Uterus (tissue), 4 donors: ENCODE measurements around the gene C1orf50. TPM values are rescaled to one million over a fixed set of nuclear protein-coding genes. Genes with fewer than 3 reads are reported as not detected.
A peak's percentile ranks its signal among the peaks of the same experiment; 100 is the strongest.
"Not testable (repeated sequence)": the region's sequence is repeated elsewhere in the genome, so short reads cannot be mapped to it uniquely, and the experiment has no call there.

Experiments used
- DNase-seq, 2 donors: peaks; one replicate each; pipeline ENCODE4 v3.0.0-alpha.2; 2019 to 2020
- H3K27ac ChIP-seq, 2 donors: fragments of 200-600 bp; sonication (generic); 1 replicate in 1 of 2; 2 replicates in 1 of 2; pipeline ENCODE4 v1.5.1; 2016 to 2018
- H3K27me3 ChIP-seq, 2 donors: fragments of 200-600 bp; sonication (generic); one replicate each; pipeline ENCODE4 v1.5.1; 2018 to 2019; ENCODE audit warnings: control low read depth in 1 of 2
- H3K36me3 ChIP-seq, 2 donors: fragments of 200-600 bp; sonication (generic); one replicate each; pipeline ENCODE4 v1.5.1; 2019; ENCODE audit warnings: control low read depth in 1 of 2
- H3K4me1 ChIP-seq, 2 donors: fragments of 200-600 bp; sonication (generic); one replicate each; pipeline ENCODE4 v1.5.1; 2018 to 2019; ENCODE audit warnings: control low read depth in 1 of 2
- H3K4me3 ChIP-seq, 2 donors: fragments of 200-600 bp; sonication (generic); 1 replicate in 1 of 2; 2 replicates in 1 of 2; pipeline ENCODE4 v1.5.1; 2018 to 2019; ENCODE audit warnings: mild to moderate bottlenecking in 1 of 2
- H3K9me3 ChIP-seq, 2 donors: fragments of 200-600 bp; sonication (generic); one replicate each; pipeline ENCODE4 v1.5.1; 2019; ENCODE audit warnings: control low read depth in 1 of 2
- CTCF ChIP-seq, 4 experiments: fragments of 200-600 bp in 2 of 4; fragments of 450-650 bp in 2 of 4; sonication (generic) in 2 of 4; IDR thresholded peaks; one replicate each; pipeline ENCODE4 v1.5.1; 2016 to 2019; ENCODE audit warnings: antibody characterized with exemption in 4 of 4, mild to moderate bottlenecking in 2 of 4, moderate library complexity in 1 of 4
- POLR2A ChIP-seq, 2 donors: fragments of 450-650 bp; IDR thresholded peaks; one replicate each; pipeline ENCODE4 v1.6.1; 2016; ENCODE audit warnings: antibody characterized with exemption in 2 of 2, mild to moderate bottlenecking in 1 of 2, moderate library complexity in 1 of 2
- intact Hi-C: fragments of 100-400 bp; cut with DNase I; formaldehyde crosslinking; loops from one replicate; pipeline ENCODE4 v1.15.1; 2023; ENCODE audit warnings: low total_unique reads
- total RNA-seq, 4 donors: library from RNA; depleted of rRNA in 3 of 4; stranded (reverse); fragments of >200 nt in 3 of 4; gene quantifications; one replicate each; pipeline versions ENCODE4 v1.1.0 to v1.2.4, GENCODE V29; 2014 to 2023
- donor health status: DM: yes; HTN: yes; CAD: no.

Gene C1orf50
- total RNA-seq, 4 donors from 2014 or later: 0.26 to 6.7 (median 5.7) TPM; not detected in 1

GRCh38 chr1:42750041-42750440 is 17.0 kb upstream of the C1orf50 start:
- no peak for DNase-seq
- Histone ChIP-seq H3K9me3 (no peaks in the 10 kb centered on the region), H3K36me3 (no peaks in the 10 kb centered on the region), H3K4me1 (no peaks in the 10 kb centered on the region), H3K27me3 (no peaks in the 10 kb centered on the region), H3K27ac (no peak overlapping the region), H3K4me3 (no peak overlapping the region)
- TF ChIP-seq POLR2A (IDR thresholded peaks at IDR 0.05): no peak
- TF ChIP-seq CTCF (IDR thresholded peaks at IDR 0.05): no peak
- intact Hi-C loops: no loop called here

- H3K4me1 ChIP-seq, intact Hi-C loops, H3K27ac ChIP-seq, H3K9me3 ChIP-seq, H3K27me3 ChIP-seq, H3K4me3 ChIP-seq, H3K36me3 ChIP-seq, DNase-seq: not testable (repeated sequence)
These were observed 15.5 kb upstream of the C1orf50 start for GRCh38 chr1:42751511-42752070.

- Histone ChIP-seq H3K36me3 (no peaks in the 10 kb centered on the region), H3K27me3 (no peaks in the 10 kb centered on the region), H3K4me3 (no peak overlapping the region), H3K27ac (no peak overlapping the region), H3K4me1 (no peaks in the 10 kb centered on the region), H3K9me3 (no peaks in the 10 kb centered on the region)
- TF ChIP-seq CTCF (IDR thresholded peaks at IDR 0.05): no peak
- DNase-seq: no peak
- intact Hi-C loops: no loop called here
These were observed 14.8 kb upstream of the C1orf50 start for GRCh38 chr1:42752284-42752683.

- no peak overlapping the region for H3K4me3 ChIP-seq
- H3K36me3 ChIP-seq: no peaks in the 10 kb centered on the region
- no peaks in the 10 kb centered on the region for H3K27me3 ChIP-seq
- no peak for DNase-seq
- H3K27ac ChIP-seq: no peak overlapping the region
- no peaks in the 10 kb centered on the region for H3K9me3 ChIP-seq
- H3K4me1 ChIP-seq: no peaks in the 10 kb centered on the region
- intact Hi-C loops: no loop called here
- TF ChIP-seq POLR2A (IDR thresholded peaks at IDR 0.05) (no peak), CTCF (IDR thresholded peaks at IDR 0.05) (no peak)
These were observed 14.0 kb upstream of the C1orf50 start for GRCh38 chr1:42753070-42753469.

GRCh38 chr1:42756956-42757891 is 9.8 kb upstream of the C1orf50 start:
- no peak for DNase-seq
- Histone ChIP-seq H3K9me3 (no peaks in the 10 kb centered on the region), H3K27ac (no peak overlapping the region), H3K36me3 (no peaks in the 10 kb centered on the region), H3K27me3 (no peaks in the 10 kb centered on the region), H3K4me3 (no peak overlapping the region), H3K4me1 (no peaks in the 10 kb centered on the region)
- TF ChIP-seq CTCF (IDR thresholded peaks at IDR 0.05) (peak; percentile 23 to 54 (median 40)), POLR2A (IDR thresholded peaks at IDR 0.05) (no peak)
- intact Hi-C loops: no loop called here
